ENCODE results near the gene ABCB8. TPM values are rescaled to one million over a fixed set of nuclear protein-coding genes. Genes with fewer than 3 reads are reported as not detected.
A peak's percentile ranks its signal among the peaks of the same experiment; 100 is the strongest.

The ABCB8 gene
- total and polyA plus RNA-seq, 7 experiments from 2014 or later: 13.8 to 88.0 (median 64.4) TPM

- Histone ChIP-seq H3K27ac (ENCODE audit: low read depth, low read length) (peak within 1 kb of the TSS; percentile 92), H3K4me1 (ENCODE audit: control insufficient read depth in 2 of 2, insufficient read depth in 2 of 2, low read length in 2 of 2) (peaks cover 25 to 32% of the 10 kb centered on the region in 2 donors), H3K4me3 (ENCODE audit: low read length) (peak within 1 kb of the TSS; percentile 78), H3K9me3 (ENCODE audit: control insufficient read depth in 2 of 3, low read length in 3 of 3) (no peaks in the 10 kb centered on the region), H3K36me3 (ENCODE audit: control insufficient read depth in 2 of 3, insufficient read depth in 3 of 3, low read length in 3 of 3) (peaks cover 0 to 3% (median 0%) of the 10 kb centered on the region in 3 experiments), H3K27me3 (ENCODE audit: control insufficient read depth in 2 of 2, insufficient read depth in 2 of 2, low read length in 2 of 2) (no peaks in the 10 kb centered on the region)
- H3K27me3 Mint-ChIP-seq: no peaks in the 10 kb centered on the region
- H3K4me3 Mint-ChIP-seq: peak within 1 kb of the TSS; percentile 91 to 99 (median 94)
- H3K27ac Mint-ChIP-seq: peak within 1 kb of the TSS; percentile 86 to 96 (median 93)
- DNase-seq: peak; percentile 46 to 82 (median 61)
- ATAC-seq: peak; percentile 37
- intact Hi-C loops (cut with micrococcal nuclease): loop anchor here (1.0 to 5.0 kb wide), 9 partner anchors 8 to 691 kb away; partner anchors contain the start of genes REPIN1 (in 1 of the 2) and ZNF775 (in 1 of the 2)
- ChIA-PET POLR2A (interaction anchor here (0.5 to 2.8 kb wide), 7 partner anchors 21 to 83 kb away, joined by 3 to 14 read pairs (median 6); partner anchors contain the start of genes ABCB8, FASTK and TMUB1), CTCF (interaction anchor here (1.2 to 3.5 kb wide), 2 partner anchors 25 to 41 kb away, joined by 7 to 15 read pairs; partner anchors contain the start of gene TMUB1)
- H3K9me3 Mint-ChIP-seq: peaks cover 0 to 1% (median 0%) of the 10 kb centered on the region in 11 donors
- peaks cover 0 to 3% (median 0%) of the 10 kb centered on the region in 5 donors for H3K36me3 Mint-ChIP-seq
- peaks cover 25 to 38% (median 35%) of the 10 kb centered on the region in 7 donors for H3K4me1 Mint-ChIP-seq
Measured at GRCh38 chr7:151059367-151060112, 31.3 kb downstream of the ABCB8 start, which contains the start of gene SLC4A2. TSS of gene SLC4A2 (plus strand) at chr7:151059589. CDS start at chr7:151061988, 2,399 bp downstream.

- POLR2A ChIA-PET: interaction anchor here (0.5 to 2.8 kb wide), 3 partner anchors 24 to 1820 kb away, joined by 3 to 14 read pairs (median 4); partner anchors contain the start of gene TMUB1
- Mint-ChIP-seq H3K27me3 (no peaks in the 10 kb centered on the region), H3K4me1 (peaks cover 25 to 38% (median 32%) of the 10 kb centered on the region in 7 donors), H3K27ac (peak overlapping the region in 5 of 9 donors; percentile 38 to 86 (median 83)), H3K36me3 (no peaks in the 10 kb centered on the region), H3K9me3 (peaks cover 0 to 1% (median 0%) of the 10 kb centered on the region in 11 donors), H3K4me3 (peak overlapping the region; percentile 73 to 99 (median 93))
- no peaks in the 10 kb centered on the region for H3K9me3 ChIP-seq (ENCODE audit: control insufficient read depth in 2 of 3, low read length in 3 of 3)
- no peaks in the 10 kb centered on the region for H3K27me3 ChIP-seq (ENCODE audit: control insufficient read depth in 2 of 2, insufficient read depth in 2 of 2, low read length in 2 of 2)
- intact Hi-C loops (cut with micrococcal nuclease): no loop called here
- peaks cover 25 to 32% of the 10 kb centered on the region in 2 donors for H3K4me1 ChIP-seq (ENCODE audit: control insufficient read depth in 2 of 2, insufficient read depth in 2 of 2, low read length in 2 of 2)
- DNase-seq: no peak
- peak overlapping the region; percentile 92 for H3K27ac ChIP-seq (ENCODE audit: low read depth, low read length)
- ATAC-seq: no peak
- CTCF ChIA-PET: interaction anchor here (0.6 to 3.5 kb wide), 2 partner anchors 24 to 304 kb away, joined by 3 to 15 read pairs; partner anchors contain the start of gene TMUB1
- H3K36me3 ChIP-seq (ENCODE audit: control insufficient read depth in 2 of 3, insufficient read depth in 3 of 3, low read length in 3 of 3): peaks cover 0 to 9% (median 0%) of the 10 kb centered on the region in 3 experiments
- H3K4me3 ChIP-seq (ENCODE audit: low read length): peak overlapping the region; percentile 78
Measured at GRCh38 chr7:151060113-151060415, 31.8 kb downstream of the ABCB8 start.

- DNase-seq (peak in 2 of 9 donors; percentile 21 to 36), ATAC-seq (no peak)
- no peaks in the 10 kb centered on the region for H3K9me3 ChIP-seq (ENCODE audit: control insufficient read depth in 2 of 3, low read length in 3 of 3)
- CTCF ChIA-PET: interaction anchor here (0.6 to 3.5 kb wide), 3 partner anchors 24 to 305 kb away, joined by 3 to 15 read pairs (median 3); partner anchors contain the start of genes ABCB8 and TMUB1
- H3K27me3 ChIP-seq (ENCODE audit: control insufficient read depth in 2 of 2, insufficient read depth in 2 of 2, low read length in 2 of 2): no peaks in the 10 kb centered on the region
- POLR2A ChIA-PET: interaction anchor here (0.6 to 2.8 kb wide), 2 partner anchors 24 to 1820 kb away, joined by 4 to 14 read pairs; partner anchors contain the start of gene TMUB1
- Mint-ChIP-seq H3K9me3 (peaks cover 0 to under 1% (median 0%) of the 10 kb centered on the region in 11 donors), H3K27me3 (no peaks in the 10 kb centered on the region), H3K4me3 (peak overlapping the region; percentile 73 to 99 (median 93)), H3K36me3 (peaks cover 0 to 3% (median 0%) of the 10 kb centered on the region in 5 donors), H3K27ac (peak overlapping the region in 6 of 9 donors; percentile 38 to 86 (median 72)), H3K4me1 (peaks cover 25 to 38% (median 32%) of the 10 kb centered on the region in 7 donors)
- peak overlapping the region; percentile 78 for H3K4me3 ChIP-seq (ENCODE audit: low read length)
- peaks cover 25 to 32% of the 10 kb centered on the region in 2 donors for H3K4me1 ChIP-seq (ENCODE audit: control insufficient read depth in 2 of 2, insufficient read depth in 2 of 2, low read length in 2 of 2)
- intact Hi-C loops (cut with micrococcal nuclease): no loop called here
- H3K27ac ChIP-seq (ENCODE audit: low read depth, low read length): peak overlapping the region; percentile 92
- H3K36me3 ChIP-seq (ENCODE audit: control insufficient read depth in 2 of 3, insufficient read depth in 3 of 3, low read length in 3 of 3): peaks cover 0 to 14% (median 0%) of the 10 kb centered on the region in 3 experiments
Measured at GRCh38 chr7:151060416-151061212, 32.4 kb downstream of the ABCB8 start.

- peaks cover 0 to 3% (median 0%) of the 10 kb centered on the region in 5 donors for H3K36me3 Mint-ChIP-seq
- ChIA-PET POLR2A (interaction anchor here (1.2 kb wide), 1 partner anchor 15 kb away, joined by 3 read pairs; no protein-coding TSS in a partner anchor), CTCF (interaction anchor here (0.7 to 1.1 kb wide), 2 partner anchors 33 to 63 kb away, joined by 3 read pairs; partner anchors contain the start of gene ABCB8)
- H3K9me3 Mint-ChIP-seq: no peaks in the 10 kb centered on the region
- H3K27me3 Mint-ChIP-seq: no peaks in the 10 kb centered on the region
- no peak overlapping the region for H3K4me3 ChIP-seq (ENCODE audit: low read length)
- peaks cover 25 to 38% (median 32%) of the 10 kb centered on the region in 7 donors for H3K4me1 Mint-ChIP-seq
- no peaks in the 10 kb centered on the region for H3K9me3 ChIP-seq (ENCODE audit: control insufficient read depth in 2 of 3, low read length in 3 of 3)
- H3K36me3 ChIP-seq (ENCODE audit: control insufficient read depth in 2 of 3, insufficient read depth in 3 of 3, low read length in 3 of 3): peaks cover 0 to 23% (median 0%) of the 10 kb centered on the region in 3 experiments
- peak overlapping the region in 5 of 9 donors; percentile 41 to 71 (median 63) for H3K27ac Mint-ChIP-seq
- no peaks in the 10 kb centered on the region for H3K27me3 ChIP-seq (ENCODE audit: control insufficient read depth in 2 of 2, insufficient read depth in 2 of 2, low read length in 2 of 2)
- no peak overlapping the region for H3K27ac ChIP-seq (ENCODE audit: low read depth, low read length)
- DNase-seq (no peak), ATAC-seq (no peak)
- intact Hi-C loops (cut with micrococcal nuclease): no loop called here
- peak overlapping the region in 9 of 10 donors; percentile 57 to 99 (median 93) for H3K4me3 Mint-ChIP-seq
- peaks cover 25 to 32% of the 10 kb centered on the region in 2 donors for H3K4me1 ChIP-seq (ENCODE audit: control insufficient read depth in 2 of 2, insufficient read depth in 2 of 2, low read length in 2 of 2)
Measured at GRCh38 chr7:151061213-151062110, 33.2 kb downstream of the ABCB8 start.

GRCh38 chr7:151062111-151062398 is 33.8 kb downstream of the ABCB8 start:
- H3K4me3 Mint-ChIP-seq: peak overlapping the region in 2 of 10 donors; percentile 34 to 93
- peaks cover 22 to 33% (median 28%) of the 10 kb centered on the region in 7 donors for H3K4me1 Mint-ChIP-seq
- Histone ChIP-seq H3K27ac (ENCODE audit: low read depth, low read length) (no peak overlapping the region), H3K36me3 (ENCODE audit: control insufficient read depth in 2 of 3, insufficient read depth in 3 of 3, low read length in 3 of 3) (peaks cover 0 to 27% (median 0%) of the 10 kb centered on the region in 3 experiments), H3K9me3 (ENCODE audit: control insufficient read depth in 2 of 3, low read length in 3 of 3) (no peaks in the 10 kb centered on the region), H3K4me3 (ENCODE audit: low read length) (no peak overlapping the region), H3K27me3 (ENCODE audit: control insufficient read depth in 2 of 2, insufficient read depth in 2 of 2, low read length in 2 of 2) (no peaks in the 10 kb centered on the region), H3K4me1 (ENCODE audit: control insufficient read depth in 2 of 2, insufficient read depth in 2 of 2, low read length in 2 of 2) (peaks cover 24 to 30% of the 10 kb centered on the region in 2 donors)
- no peaks in the 10 kb centered on the region for H3K27me3 Mint-ChIP-seq
- H3K36me3 Mint-ChIP-seq: peaks cover 0 to 3% (median 0%) of the 10 kb centered on the region in 5 donors
- no peaks in the 10 kb centered on the region for H3K9me3 Mint-ChIP-seq
- ChIA-PET CTCF (interaction anchor here (0.9 to 1.1 kb wide), 3 partner anchors 34 to 62 kb away, joined by 3 to 4 read pairs (median 3); no protein-coding TSS in a partner anchor), POLR2A (interaction anchor here (1.0 to 1.2 kb wide), 2 partner anchors 14 to 19 kb away, joined by 3 read pairs; partner anchors contain the start of gene FASTK)
- intact Hi-C loops (cut with micrococcal nuclease): no loop called here
- no peak for ATAC-seq
- no peak for DNase-seq
- no peak overlapping the region for H3K27ac Mint-ChIP-seq

All from naive thymus-derived CD4-positive, alpha-beta T cell (primary cell).